Activated CD8-positive, alpha-beta T cell treated with anti-CD3 and anti-CD28 coated beads, Interleukin-2, amount 10 ng/mL, durations not matched to agents 7 days and 5 days (primary cell): Measurements from ENCODE around the gene TRIM44. TPM values are rescaled to one million over a fixed set of nuclear protein-coding genes. Genes with fewer than 3 reads are reported as not detected.
"Not testable (repeated sequence)": the region's sequence is repeated elsewhere in the genome, so short reads cannot be mapped to it uniquely, and the experiment has no call there.

Experiments
- ATAC-seq: fragments of 150-1000 bp; cut with Tn5 transposase; one replicate; pipeline ENCODE4 v1.10.0; 2021; ENCODE audit warnings: moderate library complexity
- CTCF ChIA-PET: fragments of 350-600 bp; sonication (Branson Sonifier 250); formaldehyde crosslinking; loops from one replicate; lab custom pipeline; 2021; ENCODE audit warnings: antibody characterized with exemption; lab: Charles Lee
- POLR2A ChIA-PET: fragments of 350-600 bp; sonication (Branson Sonifier 250); formaldehyde crosslinking; loops from one replicate; lab custom pipeline; 2021; ENCODE audit warnings: antibody characterized with exemption; lab: Charles Lee
- DNase-seq: peaks from one replicate; pipeline ENCODE4 v3.0.0-alpha.2; 2020
- H3K27ac Mint-ChIP-seq: one replicate; pipeline ENCODE4 v1.8.0; 2021; ENCODE audit warnings: mild to moderate bottlenecking, mixed read lengths
- H3K27me3 Mint-ChIP-seq: one replicate; pipeline ENCODE4 v1.8.0; 2021; ENCODE audit warnings: low read depth, mixed read lengths
- H3K36me3 Mint-ChIP-seq: one replicate; pipeline ENCODE4 v1.8.0; 2021; ENCODE audit warnings: low read depth, mixed read lengths
- H3K4me1 Mint-ChIP-seq: one replicate; pipeline ENCODE4 v1.8.0; 2021; ENCODE audit warnings: low read depth, mixed read lengths
- H3K4me3 Mint-ChIP-seq: one replicate; pipeline ENCODE4 v1.8.0; 2021; ENCODE audit warnings: mild to moderate bottlenecking, mixed read lengths
- H3K9me3 Mint-ChIP-seq: one replicate; pipeline ENCODE4 v1.8.0; 2022; ENCODE audit warnings: mixed read lengths; ENCODE audit not compliant: insufficient read depth
- total RNA-seq, 2 experiments: library from RNA; stranded (reverse); gene quantifications; one replicate each; pipeline ENCODE4 v1.2.3, GENCODE V29; 2021

The TRIM44 gene
- total RNA-seq, 2 experiments from 2014 or later, result 33.8 to 34.5 TPM

GRCh38 chr11:35857922-35858321 lies 195.3 kb downstream of the TRIM44 start:
- DNase-seq (no peak), ATAC-seq (no peak)
- Mint-ChIP-seq H3K36me3 (no peaks in the 10 kb centered on the region), H3K27me3 (peaks cover 2% of the 10 kb centered on the region), H3K4me1 (no peaks in the 10 kb centered on the region), H3K9me3 (no peaks in the 10 kb centered on the region), H3K27ac (no peak overlapping the region), H3K4me3 (no peak overlapping the region)
- ChIA-PET POLR2A (no interaction called here), CTCF (no interaction called here)

GRCh38 chr11:35859301-35859700 lies 196.7 kb downstream of the TRIM44 start:
- CTCF ChIA-PET, result no interaction called here
- no peak for ATAC-seq

GRCh38 chr11:35860194-35860593 lies 197.6 kb downstream of the TRIM44 start:
- H3K27me3 Mint-ChIP-seq, H3K27ac Mint-ChIP-seq, DNase-seq, POLR2A ChIA-PET, H3K4me1 Mint-ChIP-seq, ATAC-seq, H3K4me3 Mint-ChIP-seq, CTCF ChIA-PET, H3K9me3 Mint-ChIP-seq, H3K36me3 Mint-ChIP-seq: not testable (repeated sequence)

More at GRCh38 chr11:35859301-35859700, 196.7 kb downstream of the TRIM44 start:
- Mint-ChIP-seq H3K27ac (no peak overlapping the region), H3K36me3 (no peaks in the 10 kb centered on the region), H3K4me3 (no peak overlapping the region), H3K9me3 (no peaks in the 10 kb centered on the region), H3K4me1 (no peaks in the 10 kb centered on the region), H3K27me3 (peaks cover 2% of the 10 kb centered on the region)
- POLR2A ChIA-PET, result no interaction called here
- no peak for DNase-seq

GRCh38 chr11:35861191-35861590 lies 198.6 kb downstream of the TRIM44 start:
- no peak for ATAC-seq

GRCh38 chr11:35862666-35863065 lies 200.1 kb downstream of the TRIM44 start:
- H3K27me3 Mint-ChIP-seq, result no peaks in the 10 kb centered on the region
- DNase-seq, result no peak
- no peak overlapping the region for H3K27ac Mint-ChIP-seq
- no peaks in the 10 kb centered on the region for H3K36me3 Mint-ChIP-seq
- no peaks in the 10 kb centered on the region for H3K9me3 Mint-ChIP-seq
- POLR2A ChIA-PET, result no interaction called here
- no peaks in the 10 kb centered on the region for H3K4me1 Mint-ChIP-seq
- ATAC-seq, result no peak
- CTCF ChIA-PET, result no interaction called here
- H3K4me3 Mint-ChIP-seq, result no peak overlapping the region

More at GRCh38 chr11:35861191-35861590, 198.6 kb downstream of the TRIM44 start:
- ChIA-PET POLR2A (no interaction called here), CTCF (no interaction called here)
- Mint-ChIP-seq H3K27me3 (peaks cover 2% of the 10 kb centered on the region), H3K4me1 (no peaks in the 10 kb centered on the region), H3K36me3 (no peaks in the 10 kb centered on the region), H3K9me3 (no peaks in the 10 kb centered on the region), H3K27ac (no peak overlapping the region), H3K4me3 (no peak overlapping the region)
- DNase-seq, result no peak

GRCh38 chr11:35864131-35864530 lies 201.6 kb downstream of the TRIM44 start:
- Mint-ChIP-seq H3K9me3 (peaks cover 12% of the 10 kb centered on the region), H3K27ac (no peak overlapping the region), H3K36me3 (no peaks in the 10 kb centered on the region), H3K4me3 (no peak overlapping the region), H3K27me3 (peaks cover 3% of the 10 kb centered on the region), H3K4me1 (no peaks in the 10 kb centered on the region)
- CTCF ChIA-PET, result no interaction called here
- POLR2A ChIA-PET, result no interaction called here
- ATAC-seq, result no peak
- no peak for DNase-seq

GRCh38 chr11:35866601-35867000 lies 204.0 kb downstream of the TRIM44 start:
- no peak for DNase-seq
- Mint-ChIP-seq H3K27ac (no peak overlapping the region), H3K36me3 (no peaks in the 10 kb centered on the region), H3K9me3 (peaks cover 17% of the 10 kb centered on the region), H3K4me3 (no peak overlapping the region), H3K27me3 (peaks cover 3% of the 10 kb centered on the region), H3K4me1 (no peaks in the 10 kb centered on the region)
- ATAC-seq, result no peak
- POLR2A ChIA-PET, result no interaction called here
- CTCF ChIA-PET, result no interaction called here

Other genes starting within 250 kb of the TRIM44 start
- gene SLC1A2, start 243.2 kb upstream of the TRIM44 start, total RNA-seq, result not detected
- gene PAMR1, start 137.2 kb upstream of the TRIM44 start, total RNA-seq, result not detected
- gene FJX1, start 44.3 kb upstream of the TRIM44 start, total RNA-seq, result under 1 TPM; 0.11 to 0.39 TPM